ENCODE measurements around the gene DNLZ. TPM values are rescaled to one million over a fixed set of nuclear protein-coding genes. Genes with fewer than 3 reads are reported as not detected.

DNLZ gene
- total RNA-seq, 2 experiments from 2014 or later, result 16.8 to 21.2 TPM

- no peaks in the 10 kb centered on the region for H4K20me1 ChIP-seq (ENCODE audit: insufficient read depth, low read length)
- H3K4me2 ChIP-seq (ENCODE audit: low read length), result no peak within 1 kb of the TSS
- H3K9me2 ChIP-seq (ENCODE audit: insufficient read depth, low read length), result no peaks in the 10 kb centered on the region
- no peak for DNase-seq (ENCODE audit: low spot score)
- no peak for TF ChIP-seq EZH2phosphoT487 (IDR thresholded peaks at IDR 0.05; ENCODE audit: borderline replicate concordance, low read depth, low read length)
- TF ChIP-seq CTCF (conservative IDR thresholded peaks at IDR 0.05; ENCODE audit: low read length), result no peak
- intact Hi-C loops (cut with micrococcal nuclease; ENCODE audit: unreplicated experiment), result no loop called here
- no peak within 1 kb of the TSS for H3K4me3 ChIP-seq (ENCODE audit: low read depth, low read length, poor library complexity, severe bottlenecking)
- CTCF ChIA-PET (ENCODE audit: unreplicated experiment), result no interaction called here
- no TSS peak for BruUV-seq (replicated peaks)
- H3K79me2 ChIP-seq (ENCODE audit: insufficient read depth, low read depth, low read length), result no peaks in the 10 kb centered on the region
- H3K9me3 ChIP-seq (ENCODE audit: low read length), result no peaks in the 10 kb centered on the region
- no peak within 1 kb of the TSS for H3K27ac ChIP-seq (ENCODE audit: low read depth, low read length, poor library complexity, severe bottlenecking)
- H3K36me3 ChIP-seq (ENCODE audit: insufficient read depth, low read length), result no peaks in the 10 kb centered on the region
- POLR2A ChIA-PET, result no interaction called here
- H2AFZ ChIP-seq (ENCODE audit: low read length), result no peak within 1 kb of the TSS
- no peaks in the 10 kb centered on the region for H3K4me1 ChIP-seq (ENCODE audit: insufficient read depth, low read length, poor library complexity, severe bottlenecking)
Measured at GRCh38 chr9:136327304-136327974, 36.1 kb downstream of the DNLZ start, which contains the start of gene GPSM1. Gene GPSM1, plus strand, starts transcription at chr9:136327539. Its CDS starts 157 bp downstream, at chr9:136327696.

GRCh38 chr9:136326761-136327303 lies 36.7 kb downstream of the DNLZ start:
- no peak overlapping the region for H2AFZ ChIP-seq (ENCODE audit: low read length)
- no peak overlapping the region for H3K4me3 ChIP-seq (ENCODE audit: low read depth, low read length, poor library complexity, severe bottlenecking)
- no peak for DNase-seq (ENCODE audit: low spot score)
- H3K79me2 ChIP-seq (ENCODE audit: insufficient read depth, low read depth, low read length), result no peaks in the 10 kb centered on the region
- H3K27ac ChIP-seq (ENCODE audit: low read depth, low read length, poor library complexity, severe bottlenecking), result no peak overlapping the region
- TF ChIP-seq CTCF (conservative IDR thresholded peaks at IDR 0.05; ENCODE audit: low read length) (no peak), EZH2phosphoT487 (IDR thresholded peaks at IDR 0.05; ENCODE audit: borderline replicate concordance, low read depth, low read length) (no peak)
- no peaks in the 10 kb centered on the region for H4K20me1 ChIP-seq (ENCODE audit: insufficient read depth, low read length)
- ChIA-PET CTCF (ENCODE audit: unreplicated experiment) (no interaction called here), POLR2A (no interaction called here)
- H3K9me2 ChIP-seq (ENCODE audit: insufficient read depth, low read length), result no peaks in the 10 kb centered on the region
- H3K4me2 ChIP-seq (ENCODE audit: low read length), result no peak overlapping the region
- H3K9me3 ChIP-seq (ENCODE audit: low read length), result no peaks in the 10 kb centered on the region
- no peaks in the 10 kb centered on the region for H3K4me1 ChIP-seq (ENCODE audit: insufficient read depth, low read length, poor library complexity, severe bottlenecking)
- no TSS peak for BruUV-seq (replicated peaks)
- H3K36me3 ChIP-seq (ENCODE audit: insufficient read depth, low read length), result no peaks in the 10 kb centered on the region
- intact Hi-C loops (cut with micrococcal nuclease; ENCODE audit: unreplicated experiment), result no loop called here

- no peak overlapping the region for H2AFZ ChIP-seq (ENCODE audit: low read length)
- H3K79me2 ChIP-seq (ENCODE audit: insufficient read depth, low read depth, low read length), result no peaks in the 10 kb centered on the region
- H3K4me1 ChIP-seq (ENCODE audit: insufficient read depth, low read length, poor library complexity, severe bottlenecking), result no peaks in the 10 kb centered on the region
- H4K20me1 ChIP-seq (ENCODE audit: insufficient read depth, low read length), result no peaks in the 10 kb centered on the region
- no peaks in the 10 kb centered on the region for H3K9me2 ChIP-seq (ENCODE audit: insufficient read depth, low read length)
- POLR2A ChIA-PET, result no interaction called here
- H3K9me3 ChIP-seq (ENCODE audit: low read length), result no peaks in the 10 kb centered on the region
- no peak for DNase-seq (ENCODE audit: low spot score)
- TF ChIP-seq EZH2phosphoT487 (IDR thresholded peaks at IDR 0.05; ENCODE audit: borderline replicate concordance, low read depth, low read length) (no peak), CTCF (conservative IDR thresholded peaks at IDR 0.05; ENCODE audit: low read length) (no peak)
- CTCF ChIA-PET (ENCODE audit: unreplicated experiment), result no interaction called here
- H3K27ac ChIP-seq (ENCODE audit: low read depth, low read length, poor library complexity, severe bottlenecking), result no peak overlapping the region
- no peak overlapping the region for H3K4me3 ChIP-seq (ENCODE audit: low read depth, low read length, poor library complexity, severe bottlenecking)
- H3K4me2 ChIP-seq (ENCODE audit: low read length), result no peak overlapping the region
- BruUV-seq (replicated peaks), result no TSS peak
- intact Hi-C loops (cut with micrococcal nuclease; ENCODE audit: unreplicated experiment), result no loop called here
- H3K36me3 ChIP-seq (ENCODE audit: insufficient read depth, low read length), result no peaks in the 10 kb centered on the region
Measured at GRCh38 chr9:136326061-136326760, 37.3 kb downstream of the DNLZ start.
